ENCODE measurements around the gene RCHY1.

The RCHY1 gene

GRCh38 chr4:75514131-75514948, at the start of gene RCHY1, which contains the start of gene THAP6:
Gene RCHY1, minus strand, starts transcription at chr4:75514403. Its CDS starts 117 bp downstream, at chr4:75514286.
Gene THAP6, plus strand, starts transcription at chr4:75514473. Its CDS starts 980 bp downstream, at chr4:75515453.
- TF ChIP-seq CTCF (conservative IDR thresholded peaks at IDR 0.05; ENCODE audit: control insufficient read depth, insufficient read depth, low read depth, low read length), result no peak
- peak within 1 kb of the TSS; percentile 95 for H3K4me3 ChIP-seq (ENCODE audit: control insufficient read depth, low read depth, low read length)

GRCh38 chr4:75561789-75562188, 47.6 kb upstream of the RCHY1 start:
- no peak for DNase-seq (ENCODE audit: low read depth)
- no peak overlapping the region for H3K4me3 ChIP-seq (ENCODE audit: control insufficient read depth, low read depth, low read length)
- no peak for TF ChIP-seq CTCF (conservative IDR thresholded peaks at IDR 0.05; ENCODE audit: control insufficient read depth, insufficient read depth, low read depth, low read length)

More at GRCh38 chr4:75514131-75514948, at the start of gene RCHY1, which contains the start of gene THAP6:
- DNase-seq (ENCODE audit: low read depth), result peak; percentile 93

- no peak for DNase-seq (ENCODE audit: low read depth)
- H3K4me3 ChIP-seq (ENCODE audit: control insufficient read depth, low read depth, low read length), result no peak overlapping the region
- no peak for TF ChIP-seq CTCF (conservative IDR thresholded peaks at IDR 0.05; ENCODE audit: control insufficient read depth, insufficient read depth, low read depth, low read length)
These were observed 43.5 kb upstream of the RCHY1 start for GRCh38 chr4:75557696-75558095.

GRCh38 chr4:75555294-75556164, 41.3 kb upstream of the RCHY1 start, which contains the start of gene ODAPH:
Gene ODAPH, plus strand, starts transcription at chr4:75556066. Its CDS starts 17 bp downstream, at chr4:75556083.
- no peak for TF ChIP-seq CTCF (conservative IDR thresholded peaks at IDR 0.05; ENCODE audit: control insufficient read depth, insufficient read depth, low read depth, low read length)
- no peak within 1 kb of the TSS for H3K4me3 ChIP-seq (ENCODE audit: control insufficient read depth, low read depth, low read length)
- DNase-seq (ENCODE audit: low read depth), result peak; percentile 29

- TF ChIP-seq CTCF (conservative IDR thresholded peaks at IDR 0.05; ENCODE audit: control insufficient read depth, insufficient read depth, low read depth, low read length), result no peak
- no peak overlapping the region for H3K4me3 ChIP-seq (ENCODE audit: control insufficient read depth, low read depth, low read length)
- no peak for DNase-seq (ENCODE audit: low read depth)
These were observed 38.2 kb upstream of the RCHY1 start for GRCh38 chr4:75552452-75552851.

GRCh38 chr4:75549019-75549418, 34.8 kb upstream of the RCHY1 start:
- DNase-seq (ENCODE audit: low read depth), result no peak
- H3K4me3 ChIP-seq (ENCODE audit: control insufficient read depth, low read depth, low read length), result no peak overlapping the region
- no peak for TF ChIP-seq CTCF (conservative IDR thresholded peaks at IDR 0.05; ENCODE audit: control insufficient read depth, insufficient read depth, low read depth, low read length)
